NCI-H345 treated with DMSO at 0.1 percent for 48 hours (cell line): ENCODE data around the gene BTBD17.

Source experiments
- DNase-seq: peaks from one replicate; lab custom pipeline; 2025; ENCODE audit not compliant: unreplicated experiment; lab: John Stamatoyannopoulos, UW

BTBD17 gene

GRCh38 chr17:74337834-74338500 lies 23.7 kb downstream of the BTBD17 start:
- peak; percentile 58 for DNase-seq

- no peak for DNase-seq
Measured at GRCh38 chr17:74336307-74336706, 25.4 kb downstream of the BTBD17 start.

GRCh38 chr17:74335529-74336062 lies 26.1 kb downstream of the BTBD17 start:
- peak; percentile 22 for DNase-seq

- no peak for DNase-seq
Measured at GRCh38 chr17:74334393-74335039, 27.2 kb downstream of the BTBD17 start.

- DNase-seq, result peak; percentile 96
Measured at GRCh38 chr17:74332763-74333283, 28.8 kb downstream of the BTBD17 start.

- DNase-seq, result peak; percentile 59
Measured at GRCh38 chr17:74332017-74332650, 29.5 kb downstream of the BTBD17 start.

GRCh38 chr17:74330446-74330845 lies 31.2 kb downstream of the BTBD17 start:
- DNase-seq, result no peak

GRCh38 chr17:74329378-74329777 lies 32.3 kb downstream of the BTBD17 start:
- DNase-seq, result no peak

- DNase-seq, result no peak
Measured at GRCh38 chr17:74328487-74328886, 33.2 kb downstream of the BTBD17 start.

- DNase-seq, result no peak
Measured at GRCh38 chr17:74326506-74326905, 35.2 kb downstream of the BTBD17 start.

- DNase-seq, result no peak
Measured at GRCh38 chr17:74325743-74326379, 35.8 kb downstream of the BTBD17 start, which contains the start of gene KIF19. KIF19 (plus strand) TSS chr17:74326226; CDS start chr17:74326350, 124 bp downstream.

GRCh38 chr17:74325376-74325742 lies 36.3 kb downstream of the BTBD17 start:
- DNase-seq, result no peak

GRCh38 chr17:74324521-74324920 lies 37.1 kb downstream of the BTBD17 start:
- no peak for DNase-seq

GRCh38 chr17:74318391-74318790 lies 43.3 kb downstream of the BTBD17 start:
- no peak for DNase-seq

GRCh38 chr17:74317071-74317470 lies 44.6 kb downstream of the BTBD17 start:
- no peak for DNase-seq

- no peak for DNase-seq
Measured at GRCh38 chr17:74316220-74316619, 45.4 kb downstream of the BTBD17 start.

GRCh38 chr17:74314877-74315276 lies 46.8 kb downstream of the BTBD17 start:
- no peak for DNase-seq

- no peak for DNase-seq
Measured at GRCh38 chr17:74309902-74310301, 51.8 kb downstream of the BTBD17 start.

- DNase-seq, result no peak
Measured at GRCh38 chr17:74307984-74308773, 53.5 kb downstream of the BTBD17 start.
